HepG2 (cell line): ENCODE data around the gene ANKRD61. TPM values are rescaled to one million over a fixed set of nuclear protein-coding genes. Genes with fewer than 3 reads are reported as not detected.
A peak's percentile ranks its signal among the peaks of the same experiment; 100 is the strongest.

Source experiments
- ARHGAP35 ChIP-seq: sonication (generic); formaldehyde crosslinking; IDR thresholded peaks from 2 replicates; pipeline ENCODE4 v1.9.0; 2022; ENCODE audit warnings: mild to moderate bottlenecking, inconsistent platforms, moderate library complexity, missing genetic modification reagents, borderline replicate concordance
- CCAR2 ChIP-seq: fragments of 200-400 bp; formaldehyde crosslinking; optimal IDR thresholded peaks from 2 replicates; pipeline ENCODE3; 2018; ENCODE audit warnings: low read depth, mild to moderate bottlenecking, low read length, moderate library complexity
- ESRRA ChIP-seq: sonication (generic); formaldehyde crosslinking; IDR thresholded peaks from 2 replicates; pipeline ENCODE4 v1.5.1; 2020; ENCODE audit warnings: mild to moderate bottlenecking, low read depth, missing genetic modification reagents
- ETS1 ChIP-seq: sonication (generic); formaldehyde crosslinking; IDR thresholded peaks from 2 replicates; pipeline ENCODE4 v1.4.0; 2020; ENCODE audit warnings: missing genetic modification reagents
- FOXA1 ChIP-seq, 2 experiments: fragments of 450-650 bp in 1 of 2; sonication (generic) in 1 of 2; formaldehyde crosslinking in 1 of 2; IDR thresholded peaks; 2 replicates each; pipeline versions ENCODE4 v1.4.0 to v1.6.1; 2016 to 2020; ENCODE audit warnings: missing genetic modification reagents in 1 of 2
- FOXP4 ChIP-seq: sonication (generic); formaldehyde crosslinking; IDR thresholded peaks from 2 replicates; pipeline ENCODE4 v1.4.0; 2020; ENCODE audit warnings: missing genetic modification reagents
- HNRNPL ChIP-seq: fragments of 200-400 bp; formaldehyde crosslinking; IDR thresholded peaks from 2 replicates; pipeline ENCODE4 v1.6.1; 2017; ENCODE audit warnings: mild to moderate bottlenecking, low read depth, low read length
- HOXA5 ChIP-seq: sonication (generic); formaldehyde crosslinking; IDR thresholded peaks from 2 replicates; pipeline ENCODE4 v1.4.0; 2020; ENCODE audit warnings: missing genetic modification reagents
- IKZF4 ChIP-seq: sonication (generic); formaldehyde crosslinking; IDR thresholded peaks from 2 replicates; pipeline ENCODE4 v1.5.1; 2020; ENCODE audit warnings: borderline replicate concordance, mild to moderate bottlenecking, low read depth, missing genetic modification reagents; ENCODE audit errors: not compliant biosample characterization
- KDM2A ChIP-seq: sonication (generic); formaldehyde crosslinking; IDR thresholded peaks from 2 replicates; pipeline ENCODE4 v1.4.0; 2020; ENCODE audit warnings: low read depth, missing genetic modification reagents, borderline replicate concordance
- MIER2 ChIP-seq: IDR thresholded peaks from 2 replicates; pipeline ENCODE4 v1.6.1; 2016; ENCODE audit warnings: missing biosample characterization, missing genetic modification reagents
- NBN ChIP-seq: fragments of 450-650 bp; conservative IDR thresholded peaks from 2 replicates; pipeline ENCODE4 v1.6.1; 2017
- PHB2 ChIP-seq: fragments of 450-650 bp; IDR thresholded peaks from 2 replicates; pipeline ENCODE4 v1.6.1; 2018; ENCODE audit not compliant: partially characterized antibody
- PRPF4 ChIP-seq: fragments of 200-400 bp; formaldehyde crosslinking; IDR thresholded peaks from 2 replicates; pipeline ENCODE4 v1.6.1; 2016; ENCODE audit warnings: low read length, low read depth; ENCODE audit not compliant: poor library complexity, severe bottlenecking
- SIN3A ChIP-seq: IDR thresholded peaks from 2 replicates; pipeline ENCODE4 v1.6.1; 2011; ENCODE audit warnings: low read depth, mild to moderate bottlenecking, control low read depth, low read length, borderline replicate concordance
- SP5 ChIP-seq: IDR thresholded peaks from 2 replicates; pipeline ENCODE4 v1.6.1; 2016; ENCODE audit warnings: low read depth, borderline replicate concordance
- TBX3 ChIP-seq: fragments of 450-650 bp; IDR thresholded peaks from 2 replicates; pipeline ENCODE4 v1.6.1; 2017; ENCODE audit warnings: antibody characterized with exemption, mild to moderate bottlenecking, inconsistent platforms, borderline replicate concordance
- THAP11 ChIP-seq: IDR thresholded peaks from 2 replicates; pipeline ENCODE4 v1.6.1; 2016; ENCODE audit warnings: missing biosample characterization, missing genetic modification reagents
- ZBTB2 ChIP-seq: sonication (generic); formaldehyde crosslinking; IDR thresholded peaks from 2 replicates; pipeline ENCODE4 v1.8.0; 2022; ENCODE audit warnings: low read depth, missing genetic modification reagents
- ZNF547 ChIP-seq: sonication (generic); formaldehyde crosslinking; IDR thresholded peaks from 2 replicates; pipeline ENCODE4 v1.5.1; 2020; ENCODE audit warnings: mild to moderate bottlenecking, missing genetic modification reagents
- ZNF567 ChIP-seq: sonication (generic); formaldehyde crosslinking; IDR thresholded peaks from 2 replicates; pipeline ENCODE4 v1.8.1; 2023; ENCODE audit warnings: mild to moderate bottlenecking, missing genetic modification reagents, borderline replicate concordance
- ZNF746 ChIP-seq: sonication (generic); formaldehyde crosslinking; IDR thresholded peaks from 2 replicates; pipeline ENCODE4 v1.8.0; 2022; ENCODE audit warnings: mild to moderate bottlenecking, missing genetic modification reagents
- ZNF773 ChIP-seq: sonication (generic); formaldehyde crosslinking; IDR thresholded peaks from 2 replicates; pipeline ENCODE4 v1.4.0; 2020; ENCODE audit warnings: missing genetic modification reagents, borderline replicate concordance
- ZNF780A ChIP-seq: sonication (generic); formaldehyde crosslinking; IDR thresholded peaks from 2 replicates; pipeline ENCODE4 v1.8.0; 2022; ENCODE audit warnings: mild to moderate bottlenecking, missing genetic modification reagents, moderate library complexity
- ZSCAN20 ChIP-seq: sonication (generic); formaldehyde crosslinking; IDR thresholded peaks from 2 replicates; pipeline ENCODE4 v1.4.0; 2020; ENCODE audit warnings: missing genetic modification reagents, mild to moderate bottlenecking, borderline replicate concordance
- polyA plus RNA-seq, 8 experiments: library from polyadenylated mRNA; depleted of rRNA in 3 of 8; stranded (reverse) in 7 of 8; unstranded in 1 of 8; fragments of >200 nt; fragmentation: Illumina TruSeq in 4 of 8; extraction: Trizol in 4 of 8; gene quantifications; 2 replicates each; pipeline versions ENCODE4 v1.2.1 to v1.2.3, GENCODE V29; 2011 to 2016; ENCODE audit warnings: low read depth in 4 of 8, missing spikeins in 1 of 8, mixed read lengths in 1 of 8; ENCODE audit not compliant: insufficient read depth in 1 of 8
- total RNA-seq, 5 experiments: library from RNA; depleted of rRNA; stranded (reverse); fragments of >200 nt; fragmentation: Illumina TruSeq; extraction: Trizol; gene quantifications; 2 replicates each; pipeline ENCODE4 v1.2.3, GENCODE V29; 2016; ENCODE audit warnings: low read depth in 1 of 5

The ANKRD61 gene
- total and polyA plus RNA-seq, 2 of the 13 experiments (the other 11 are each of a cell fraction or from before 2014, with no cell fraction given), result 0.13 TPM; not detected in 1

GRCh38 chr7:6008668-6009611 is 22.2 kb upstream of the ANKRD61 start, which contains the start of the genes AIMP2 and PMS2 (continued):
- TF ChIP-seq KDM2A (CRISPR knock-in tag), result peak; percentile 94
- TF ChIP-seq PRPF4, result no peak
- peak; percentile 96 for TF ChIP-seq SP5
- peak; percentile 59; the same call in 1 of the 2 replicates for TF ChIP-seq TBX3
- no peak; the same call in none of the 2 replicates for TF ChIP-seq FOXP4
- peak; percentile 100 for TF ChIP-seq ZNF547 (CRISPR knock-in tag)
- TF ChIP-seq ESRRA (CRISPR knock-in tag), result peak; percentile 96
- TF ChIP-seq HOXA5 (CRISPR knock-in tag), result peak; percentile 93
- no peak for TF ChIP-seq PHB2
- peak; percentile 99 for TF ChIP-seq ZSCAN20 (CRISPR knock-in tag)
- no peak for TF ChIP-seq HNRNPL
- TF ChIP-seq ZNF567, result peak; percentile 100
- no peak; the same call in 1 of the 2 replicates for TF ChIP-seq MIER2 (CRISPR knock-in tag)
- TF ChIP-seq ZNF773 (CRISPR knock-in tag), result peak; percentile 99
- TF ChIP-seq CCAR2, result no peak
- peak; percentile 96 for TF ChIP-seq ETS1
- TF ChIP-seq FOXA1 (IDR thresholded peaks at IDR 0.05), result no peak
- peak; percentile 10; the same call in 1 of the 2 replicates for TF ChIP-seq FOXA1 (CRISPR knock-in tag; IDR thresholded peaks at IDR 0.05)
- peak; percentile 98 for TF ChIP-seq ZNF780A (CRISPR knock-in tag)
- TF ChIP-seq IKZF4, result peak; percentile 99
- peak; percentile 95 for TF ChIP-seq ZNF746 (CRISPR knock-in tag)
- peak; percentile 92; the same call in 1 of the 2 replicates for TF ChIP-seq SIN3A
- no peak for TF ChIP-seq NBN
- peak; percentile 98 for TF ChIP-seq ARHGAP35
- peak; percentile 89 for TF ChIP-seq THAP11 (CRISPR knock-in tag)
- TF ChIP-seq ZBTB2 (CRISPR knock-in tag), result peak; percentile 94
